Mucosa of rectum (tissue), 2 donors: ENCODE data around the gene DNASE1.
"Not testable (repeated sequence)": the region's sequence is repeated elsewhere in the genome, so short reads cannot be mapped to it uniquely, and the experiment has no call there.

Source experiments
- H3K27ac ChIP-seq, 2 donors: one replicate each; pipeline ENCODE4 v1.7.0; 2013; ENCODE audit warnings: inconsistent platforms in 2 of 2, low read depth in 2 of 2, low read length in 2 of 2
- H3K27me3 ChIP-seq, 2 donors: one replicate each; pipeline ENCODE4 v1.7.0; 2013; ENCODE audit warnings: low read length in 2 of 2; ENCODE audit not compliant: control insufficient read depth in 2 of 2, insufficient read depth in 2 of 2
- H3K36me3 ChIP-seq, 2 donors: one replicate each; pipeline ENCODE4 v1.7.0; 2013; ENCODE audit warnings: low read length in 2 of 2; ENCODE audit not compliant: control insufficient read depth in 2 of 2, insufficient read depth in 2 of 2
- H3K4me1 ChIP-seq, 2 donors: one replicate each; pipeline ENCODE4 v1.7.0; 2013; ENCODE audit warnings: low read length in 2 of 2, mild to moderate bottlenecking in 1 of 2; ENCODE audit not compliant: control insufficient read depth in 2 of 2, insufficient read depth in 2 of 2
- H3K4me3 ChIP-seq, 2 donors: one replicate each; pipeline ENCODE4 v1.7.0; 2013; ENCODE audit warnings: low read length in 2 of 2
- H3K9ac ChIP-seq, 2 donors: one replicate each; pipeline ENCODE4 v1.7.0; 2013; ENCODE audit warnings: low read length in 2 of 2, low read depth in 1 of 2, mild to moderate bottlenecking in 1 of 2
- H3K9me3 ChIP-seq, 2 donors: one replicate each; pipeline ENCODE4 v1.7.0; 2013; ENCODE audit warnings: low read length in 2 of 2; ENCODE audit not compliant: control insufficient read depth in 2 of 2
- donor health status: healthy.
- donor health status: Normal muscosa, but diverticular disease.

DNASE1 gene

DNA sequence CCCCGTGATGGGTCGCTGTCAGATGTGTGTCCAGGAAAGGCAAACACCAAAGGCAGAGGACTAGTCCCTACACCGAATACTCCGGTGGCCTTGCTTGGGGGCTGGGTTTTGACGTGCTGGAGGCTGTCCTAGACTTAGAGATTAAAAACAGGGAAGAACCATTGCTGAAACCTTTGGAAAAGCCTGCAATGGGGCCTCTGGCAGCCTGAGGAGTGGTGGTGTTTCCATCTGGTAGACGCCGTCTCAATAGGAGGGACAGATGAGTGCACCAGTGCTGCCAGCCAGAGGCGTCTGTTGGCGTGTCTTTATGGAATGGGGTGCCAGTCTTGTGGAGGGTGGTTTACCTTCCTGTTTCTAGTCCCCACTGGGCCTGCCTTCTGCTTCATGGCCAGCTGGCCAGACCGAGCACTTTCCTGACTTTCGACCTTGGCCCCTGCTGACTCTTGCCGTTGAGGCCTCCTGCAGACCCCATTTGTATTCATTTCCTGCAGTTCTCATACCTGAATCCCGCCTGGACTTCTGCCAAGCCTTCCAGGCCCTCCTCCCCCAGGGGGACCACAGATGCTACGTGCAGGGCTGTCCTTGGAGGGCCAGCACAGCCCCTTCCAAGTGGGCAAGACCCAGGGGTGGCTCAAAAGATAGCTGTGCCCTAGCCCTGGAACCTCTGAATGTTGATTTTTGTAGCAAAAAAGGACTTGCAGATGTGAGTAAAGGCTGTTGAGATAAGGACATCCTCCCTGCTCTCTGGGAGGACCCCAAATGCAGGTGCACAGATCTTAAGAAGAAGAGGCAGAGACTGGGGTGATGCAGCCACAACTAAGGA, 1.9 kb upstream of the DNASE1 start:
- peaks cover 19 to 37% of the 10 kb centered on the region in 2 donors for H3K36me3 ChIP-seq
- H3K27me3 ChIP-seq: no peaks in the 10 kb centered on the region
- H3K27ac ChIP-seq: no peak overlapping the region
- H3K9me3 ChIP-seq: no peaks in the 10 kb centered on the region
- no peak overlapping the region for H3K4me3 ChIP-seq
- H3K4me1 ChIP-seq: peaks cover 8 to 27% of the 10 kb centered on the region in 2 donors
- H3K9ac ChIP-seq: no peak overlapping the region

DNA sequence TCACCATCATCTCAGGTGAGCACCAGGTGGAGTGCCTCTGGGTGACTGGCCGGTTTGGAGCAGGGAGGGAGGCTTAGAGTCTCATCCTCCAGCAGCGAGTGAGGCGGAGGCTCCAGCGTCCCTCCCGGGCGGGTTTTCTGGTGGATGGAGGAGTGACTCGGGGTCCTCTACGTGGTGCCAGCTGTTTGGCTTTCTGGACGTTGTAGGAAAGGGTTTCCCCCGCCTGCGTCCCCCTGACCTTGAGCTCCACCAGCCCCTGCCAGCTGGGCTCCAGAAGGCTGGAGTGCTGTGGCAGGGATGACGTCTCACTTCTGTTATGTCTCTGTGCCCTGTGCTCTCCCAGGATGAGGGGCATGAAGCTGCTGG, 522 bp downstream of the DNASE1 start:
- H3K36me3 ChIP-seq: peaks cover 32 to 56% of the 10 kb centered on the region in 2 donors
- peak overlapping the region; percentile 71 to 83 for H3K27ac ChIP-seq
- peak overlapping the region in 1 of 2 donors; percentile 64 for H3K4me3 ChIP-seq
- H3K9ac ChIP-seq: peak overlapping the region; percentile 14 to 68
- no peaks in the 10 kb centered on the region for H3K9me3 ChIP-seq
- H3K27me3 ChIP-seq: no peaks in the 10 kb centered on the region
- peaks cover 8 to 27% of the 10 kb centered on the region in 2 donors for H3K4me1 ChIP-seq

DNA sequence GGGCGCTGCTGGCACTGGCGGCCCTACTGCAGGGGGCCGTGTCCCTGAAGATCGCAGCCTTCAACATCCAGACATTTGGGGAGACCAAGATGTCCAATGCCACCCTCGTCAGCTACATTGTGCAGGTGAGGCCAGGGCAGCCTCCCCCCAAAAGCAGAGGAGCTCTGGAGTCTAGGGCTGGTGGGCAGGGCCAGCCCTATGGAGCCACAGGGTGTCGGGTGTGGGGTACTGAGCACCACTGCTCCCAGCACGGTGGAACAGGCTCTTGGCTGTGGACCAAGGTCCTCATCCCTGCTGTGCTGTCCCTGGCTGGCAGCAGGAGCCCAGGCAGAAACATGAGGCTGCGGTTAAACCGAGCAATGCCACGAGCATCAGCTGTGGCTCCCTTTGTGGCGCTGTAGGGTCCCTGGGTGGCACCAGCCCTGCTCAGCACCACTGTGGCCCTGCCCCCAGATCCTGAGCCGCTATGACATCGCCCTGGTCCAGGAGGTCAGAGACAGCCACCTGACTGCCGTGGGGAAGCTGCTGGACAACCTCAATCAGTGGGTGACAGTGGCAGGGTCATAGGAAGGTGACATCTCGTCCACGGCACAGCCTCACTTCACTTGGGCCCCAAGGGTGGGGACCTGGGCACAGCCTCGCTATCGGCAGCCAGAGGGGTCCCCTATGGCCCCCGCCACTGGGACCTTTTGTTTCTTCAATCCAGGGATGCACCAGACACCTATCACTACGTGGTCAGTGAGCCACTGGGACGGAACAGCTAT, 1.1 kb downstream of the DNASE1 start:
- H3K4me3 ChIP-seq: peak overlapping the region in 1 of 2 donors; percentile 64
- H3K36me3 ChIP-seq: peaks cover 38 to 61% of the 10 kb centered on the region in 2 donors
- peak overlapping the region; percentile 71 to 83 for H3K27ac ChIP-seq

DNA sequence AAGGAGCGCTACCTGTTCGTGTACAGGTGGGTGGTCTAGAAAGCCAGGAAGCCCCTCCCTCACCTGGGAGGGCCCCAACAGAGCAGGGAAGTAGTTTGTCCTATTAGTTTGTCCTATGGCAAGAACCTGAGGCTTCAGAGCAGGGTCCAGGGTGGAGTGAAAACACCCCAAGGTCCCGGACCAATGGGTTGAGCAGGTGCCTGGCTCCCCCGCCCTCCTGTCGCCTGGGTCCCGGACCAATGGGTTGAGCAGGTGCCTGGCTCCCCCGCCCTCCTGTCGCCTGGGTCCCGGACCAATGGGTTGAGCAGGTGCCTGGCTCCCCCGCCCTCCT, 1.6 kb downstream of the DNASE1 start:
- not testable (repeated sequence) for H3K27me3 ChIP-seq, H3K9me3 ChIP-seq
- H3K4me1 ChIP-seq: peaks cover 8 to 27% of the 10 kb centered on the region in 2 donors
- peak overlapping the region in 1 of 2 donors; percentile 83 for H3K27ac ChIP-seq
- H3K4me3 ChIP-seq: peak overlapping the region in 1 of 2 donors; percentile 64
- peaks cover 41 to 59% of the 10 kb centered on the region in 2 donors for H3K36me3 ChIP-seq
- peak overlapping the region in 1 of 2 donors; percentile 68 for H3K9ac ChIP-seq

More for the DNA sequence above, 1.1 kb downstream of the DNASE1 start:
- no peaks in the 10 kb centered on the region for H3K27me3 ChIP-seq
- H3K4me1 ChIP-seq: peaks cover 8 to 27% of the 10 kb centered on the region in 2 donors
- H3K9ac ChIP-seq: peak overlapping the region in 1 of 2 donors; percentile 68
- no peaks in the 10 kb centered on the region for H3K9me3 ChIP-seq

DNA sequence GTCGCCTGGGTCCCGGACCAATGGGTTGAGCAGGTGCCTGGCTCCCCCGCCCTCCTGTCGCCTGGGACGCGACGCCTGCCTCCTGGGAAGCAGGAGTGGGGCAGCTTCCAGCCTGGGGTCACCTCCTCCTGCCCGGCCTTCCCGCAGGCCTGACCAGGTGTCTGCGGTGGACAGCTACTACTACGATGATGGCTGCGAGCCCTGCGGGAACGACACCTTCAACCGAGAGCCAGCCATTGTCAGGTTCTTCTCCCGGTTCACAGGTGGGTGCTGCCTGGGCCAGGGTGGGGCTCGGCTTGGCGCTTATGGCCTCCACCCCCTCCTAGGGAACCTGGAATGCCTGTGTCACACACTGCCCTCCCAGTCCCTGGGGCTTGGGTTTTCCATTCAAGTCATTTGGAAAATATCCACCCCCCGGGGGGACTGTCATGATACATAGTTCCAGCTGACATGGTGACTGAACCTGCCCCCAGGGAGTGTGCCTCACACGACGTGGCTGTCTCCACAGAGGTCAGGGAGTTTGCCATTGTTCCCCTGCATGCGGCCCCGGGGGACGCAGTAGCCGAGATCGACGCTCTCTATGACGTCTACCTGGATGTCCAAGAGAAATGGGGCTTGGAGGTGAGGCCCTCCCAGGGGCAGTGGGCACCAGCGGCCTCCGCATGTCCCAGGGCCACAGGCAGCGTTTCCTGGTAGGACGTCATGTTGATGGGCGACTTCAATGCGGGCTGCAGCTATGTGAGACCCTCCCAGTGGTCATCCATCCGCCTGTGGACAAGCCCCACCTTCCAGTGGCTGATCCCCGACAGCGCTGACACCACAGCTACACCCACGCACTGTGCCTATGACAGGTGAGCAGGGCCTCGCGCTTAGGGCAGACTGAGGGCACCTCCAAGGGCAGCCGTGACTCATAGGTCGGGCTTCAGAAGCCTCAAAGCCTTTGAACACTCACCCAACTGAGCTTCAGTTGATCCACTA, 2.3 kb downstream of the DNASE1 start:
- Histone ChIP-seq H3K9ac (no peak overlapping the region), H3K4me3 (no peak overlapping the region), H3K9me3 (no peaks in the 10 kb centered on the region), H3K27ac (no peak overlapping the region), H3K4me1 (peaks cover 8 to 27% of the 10 kb centered on the region in 2 donors), H3K36me3 (peaks cover 47 to 61% of the 10 kb centered on the region in 2 donors), H3K27me3 (no peaks in the 10 kb centered on the region)

DNA sequence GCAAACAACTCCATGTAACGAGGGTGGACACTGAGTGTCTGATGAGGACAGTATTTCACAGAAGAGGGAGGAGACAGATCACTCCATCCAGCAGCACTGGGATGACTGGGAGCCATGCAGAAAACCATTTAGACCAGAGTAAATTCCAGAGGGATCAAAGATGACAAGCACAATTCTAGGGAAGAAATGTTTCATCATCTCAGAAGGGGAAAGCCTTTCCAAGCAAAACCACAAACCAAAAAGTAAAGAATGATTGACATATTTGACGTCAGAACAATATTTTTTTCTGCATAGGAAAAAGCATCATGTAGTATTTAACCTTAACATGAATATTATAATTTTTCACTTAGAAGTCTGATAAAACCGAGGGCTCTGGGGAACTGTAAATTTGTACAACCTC, 4.8 kb downstream of the DNASE1 start:
- Histone ChIP-seq H3K27ac (no peak overlapping the region), H3K9ac (no peak overlapping the region), H3K4me3 (no peak overlapping the region), H3K4me1 (peaks cover 5 to 22% of the 10 kb centered on the region in 2 donors), H3K9me3 (no peaks in the 10 kb centered on the region), H3K27me3 (no peaks in the 10 kb centered on the region), H3K36me3 (peaks cover 55 to 70% of the 10 kb centered on the region in 2 donors)

DNA sequence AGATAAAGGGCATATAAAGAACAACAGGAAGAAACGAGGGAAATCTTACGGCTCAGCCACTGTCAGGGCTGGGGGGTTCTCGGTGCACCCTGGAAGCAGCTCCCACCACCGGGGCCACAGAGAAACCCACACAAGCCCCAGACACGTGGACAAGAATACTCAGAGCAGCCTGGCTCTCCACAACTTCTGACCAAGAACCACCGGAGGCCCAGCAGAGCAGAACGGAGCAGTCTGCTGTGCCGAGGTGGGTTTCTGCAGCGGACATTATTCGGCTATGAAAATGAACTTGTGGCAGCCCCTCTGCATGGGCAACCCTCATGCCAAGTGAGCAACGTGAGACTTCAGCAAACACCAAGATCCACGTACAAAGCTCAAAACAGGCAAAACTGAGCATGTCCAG, 6.8 kb downstream of the DNASE1 start:
- H3K27ac ChIP-seq: no peak overlapping the region
- no peaks in the 10 kb centered on the region for H3K27me3 ChIP-seq
- peaks cover 0 to 7% of the 10 kb centered on the region in 2 donors for H3K4me1 ChIP-seq
- H3K4me3 ChIP-seq: no peak overlapping the region
- H3K36me3 ChIP-seq: peaks cover 53 to 78% of the 10 kb centered on the region in 2 donors
- no peak overlapping the region for H3K9ac ChIP-seq
- no peaks in the 10 kb centered on the region for H3K9me3 ChIP-seq

DNA sequence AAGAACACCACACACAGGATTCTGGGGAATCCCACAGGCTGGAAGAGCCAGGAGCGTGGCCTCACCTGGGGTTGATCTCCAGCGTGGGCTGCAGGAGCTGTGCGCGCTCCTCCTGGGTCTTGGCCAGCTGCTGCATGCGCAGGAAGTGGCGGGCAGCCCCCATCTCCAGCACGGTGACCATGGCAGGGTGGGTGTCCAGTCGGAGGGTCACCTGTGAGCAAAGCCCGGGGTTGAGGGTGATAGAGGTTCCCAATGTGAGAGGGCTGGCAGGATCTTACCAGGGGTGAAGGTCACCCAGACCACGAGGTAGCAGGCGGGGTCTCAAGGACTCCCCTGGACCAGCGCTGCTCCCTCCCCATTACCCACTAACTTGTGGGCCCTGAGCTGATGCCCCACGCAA, 7.4 kb downstream of the DNASE1 start:
- peaks cover 48 to 74% of the 10 kb centered on the region in 2 donors for H3K36me3 ChIP-seq
- H3K27me3 ChIP-seq: no peaks in the 10 kb centered on the region
- H3K4me1 ChIP-seq: peaks cover 0 to 1% of the 10 kb centered on the region in 2 donors
- no peaks in the 10 kb centered on the region for H3K9me3 ChIP-seq
- H3K27ac ChIP-seq: no peak overlapping the region
- no peak overlapping the region for H3K9ac ChIP-seq
- no peak overlapping the region for H3K4me3 ChIP-seq

DNA sequence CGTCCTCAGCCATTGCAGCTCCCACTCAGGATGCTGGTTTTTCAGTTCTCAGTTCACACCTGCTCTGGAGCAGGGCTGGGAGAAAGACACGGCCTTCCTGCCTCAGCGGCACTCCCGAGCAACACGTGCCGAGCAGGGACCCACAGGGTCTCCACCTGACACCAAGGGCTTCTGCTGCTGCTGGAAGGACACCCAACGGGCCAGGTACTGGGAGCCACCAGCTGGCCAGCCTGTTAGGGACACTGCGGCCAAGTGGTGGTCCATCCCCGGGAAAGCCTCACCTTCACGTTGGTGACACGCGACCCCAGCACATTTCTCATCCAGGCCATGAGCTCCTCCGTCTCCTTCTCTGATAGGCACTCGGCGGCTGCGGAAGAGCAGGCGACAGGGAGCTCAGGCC, 8.1 kb downstream of the DNASE1 start:
- Histone ChIP-seq H3K9ac (no peak overlapping the region), H3K27ac (no peak overlapping the region), H3K4me1 (no peaks in the 10 kb centered on the region), H3K27me3 (no peaks in the 10 kb centered on the region), H3K9me3 (no peaks in the 10 kb centered on the region), H3K4me3 (no peak overlapping the region), H3K36me3 (peaks cover 41 to 70% of the 10 kb centered on the region in 2 donors)
